GM23338 (cell line): ENCODE data around the gene PDE4C. TPM values are rescaled to one million over a fixed set of nuclear protein-coding genes. Genes with fewer than 3 reads are reported as not detected.

Experiments
- ATAC-seq: fragments of 200-7000 bp; cut with Tn5 transposase; 3 replicates; pipeline ENCODE4 v1.9.1; 2020
- DNase-seq: peaks from one replicate; pipeline ENCODE4 v3.0.0-alpha.2; 2015; ENCODE audit warnings: low spot score
- H2AFZ ChIP-seq: fragments of 200-600 bp; sonication (generic); 2 replicates; pipeline ENCODE4 v1.8.0; 2016; ENCODE audit warnings: antibody characterized with exemption, mild to moderate bottlenecking, moderate library complexity
- H3F3A ChIP-seq: fragments of 200-600 bp; sonication (generic); replicated peaks from 2 replicates; pipeline ENCODE4 v1.8.0; 2017; ENCODE audit warnings: antibody characterized with exemption, mixed run types, low read depth
- H3K27ac ChIP-seq: fragments of 200-600 bp; sonication (generic); 2 replicates; pipeline ENCODE4 v1.6.1; 2016; ENCODE audit warnings: low read depth
- H3K27me3 ChIP-seq: fragments of 200-600 bp; sonication (generic); 2 replicates; pipeline ENCODE4 v1.8.0; 2016; ENCODE audit warnings: mild to moderate bottlenecking, mixed run types, moderate library complexity; ENCODE audit not compliant: insufficient read depth
- H3K36me3 ChIP-seq: fragments of 200-600 bp; sonication (generic); 2 replicates; pipeline ENCODE4 v1.8.0; 2016; ENCODE audit warnings: mild to moderate bottlenecking; ENCODE audit not compliant: insufficient read depth
- H3K4me1 ChIP-seq: fragments of 200-600 bp; sonication (generic); 2 replicates; pipeline ENCODE4 v1.8.0; 2016; ENCODE audit warnings: mild to moderate bottlenecking, moderate library complexity; ENCODE audit not compliant: insufficient read depth
- H3K4me2 ChIP-seq: fragments of 200-600 bp; sonication (generic); 2 replicates; pipeline ENCODE4 v1.7.1; 2017; ENCODE audit warnings: mixed run types
- H3K4me3 ChIP-seq: fragments of 200-600 bp; sonication (generic); 2 replicates; pipeline ENCODE4 v1.6.1; 2016; ENCODE audit warnings: mixed run types
- H3K79me2 ChIP-seq: fragments of 200-600 bp; sonication (generic); replicated peaks from 2 replicates; pipeline ENCODE4 v1.8.0; 2017; ENCODE audit warnings: mild to moderate bottlenecking; ENCODE audit not compliant: insufficient read depth
- H3K9me2 ChIP-seq: fragments of 200-600 bp; sonication (generic); 2 replicates; pipeline ENCODE4 v1.8.0; 2017; ENCODE audit not compliant: insufficient read depth
- H4K20me1 ChIP-seq: fragments of 200-600 bp; sonication (generic); replicated peaks from 2 replicates; pipeline ENCODE4 v1.8.0; 2017; ENCODE audit warnings: mild to moderate bottlenecking; ENCODE audit not compliant: insufficient read depth
- H3K27ac Mint-ChIP-seq: 2 replicates; pipeline ENCODE4 v1.8.0; 2020; ENCODE audit warnings: inconsistent platforms, mild to moderate bottlenecking, moderate library complexity, mixed read lengths
- H3K27me3 Mint-ChIP-seq: 3 replicates; pipeline ENCODE4 v1.8.0; 2022; ENCODE audit warnings: low read depth, mild to moderate bottlenecking, moderate library complexity, mixed read lengths, inconsistent platforms; ENCODE audit not compliant: insufficient read depth, poor library complexity
- H3K36me3 Mint-ChIP-seq: 3 replicates; pipeline ENCODE4 v1.8.0; 2021; ENCODE audit warnings: low read depth, mild to moderate bottlenecking, inconsistent platforms, moderate library complexity, mixed read lengths
- H3K4me1 Mint-ChIP-seq: 3 replicates; pipeline ENCODE4 v1.8.0; 2020; ENCODE audit warnings: mild to moderate bottlenecking, inconsistent platforms, mixed read lengths
- H3K4me3 Mint-ChIP-seq: 3 replicates; pipeline ENCODE4 v1.8.0; 2021; ENCODE audit warnings: moderate library complexity, mild to moderate bottlenecking, inconsistent platforms, mixed read lengths
- H3K9me3 Mint-ChIP-seq: 3 replicates; pipeline ENCODE4 v1.8.0; 2020; ENCODE audit warnings: moderate library complexity, mild to moderate bottlenecking, inconsistent platforms, mixed read lengths
- CREB1 ChIP-seq: fragments of 250-450 bp; sonication (Bioruptor Pico); IDR thresholded peaks from 2 replicates; pipeline ENCODE4 v1.5.0; 2020; ENCODE audit warnings: low read depth, mild to moderate bottlenecking, moderate library complexity
- CTCF ChIP-seq, 2 experiments: fragments of 200-600 bp in 1 of 2; sonication (generic) in 1 of 2; conservative IDR thresholded peaks; 2 replicates each; pipeline versions ENCODE4 v1.5.1 to v1.6.1; 2016 to 2017; ENCODE audit warnings: antibody characterized with exemption in 2 of 2, low read depth in 2 of 2, mild to moderate bottlenecking in 2 of 2, moderate library complexity in 1 of 2
- EZH2 ChIP-seq: fragments of 200-600 bp; sonication (generic); IDR thresholded peaks from one replicate; pipeline ENCODE4 v1.8.0; 2017; ENCODE audit warnings: antibody characterized with exemption, mild to moderate bottlenecking, low read depth; ENCODE audit not compliant: unreplicated experiment
- EZH2phosphoT487 ChIP-seq: fragments of 200-600 bp; sonication (generic); IDR thresholded peaks from one replicate; pipeline ENCODE4 v1.8.1; 2018; ENCODE audit warnings: antibody characterized with exemption; ENCODE audit not compliant: unreplicated experiment
- JUNB ChIP-seq: IDR thresholded peaks from one replicate; pipeline ENCODE4 v1.6.1; 2016; ENCODE audit warnings: antibody characterized with exemption; ENCODE audit not compliant: unreplicated experiment
- NANOG ChIP-seq: IDR thresholded peaks from 2 replicates; pipeline ENCODE4 v1.6.1; 2016; ENCODE audit warnings: antibody characterized with exemption, borderline replicate concordance
- POLR2AphosphoS5 ChIP-seq: IDR thresholded peaks from 2 replicates; pipeline ENCODE4 v1.6.1; 2016; ENCODE audit warnings: antibody characterized with exemption, low read depth
- STAT1 ChIP-seq: IDR thresholded peaks from one replicate; pipeline ENCODE4 v1.6.1; 2016; ENCODE audit warnings: antibody characterized with exemption; ENCODE audit not compliant: unreplicated experiment
- ZNF114 ChIP-seq: fragments of 250-450 bp; sonication (Bioruptor Pico); IDR thresholded peaks from 2 replicates; pipeline ENCODE4 v1.5.0; 2020; ENCODE audit warnings: mild to moderate bottlenecking, moderate library complexity
- ZNF331 ChIP-seq: fragments of 250-450 bp; sonication (Bioruptor Pico); IDR thresholded peaks from 2 replicates; pipeline ENCODE4 v1.5.0; 2020; ENCODE audit warnings: low read depth, mild to moderate bottlenecking, moderate library complexity
- polyA plus RNA-seq: library from polyadenylated mRNA; unstranded; fragments of >200 nt; fragmentation: Nextera tagmentation; extraction: Ambion mirVana; gene quantifications from 2 replicates; pipeline ENCODE4 v1.2.1, GENCODE V29; 2016
- total RNA-seq: library from RNA; depleted of rRNA; stranded (reverse); fragments of >200 nt; shearing (Covaris generic); gene quantifications from 2 replicates; pipeline ENCODE4 v1.2.3, GENCODE V29; 2014
- TF ChIP-seq, protein P1 (sequence below): IDR thresholded peaks from one replicate; pipeline ENCODE4 v1.6.1; 2018; ENCODE audit warnings: antibody characterized with exemption; ENCODE audit not compliant: unreplicated experiment
- TF ChIP-seq, protein P2 (sequence below): fragments of 250-450 bp; sonication (Bioruptor Pico); IDR thresholded peaks from 2 replicates; pipeline ENCODE4 v1.5.0; 2020; ENCODE audit warnings: mild to moderate bottlenecking, moderate library complexity

The PDE4C gene
- total and polyA plus RNA-seq, 2 experiments from 2014 or later = 1.6 to 3.6 TPM

- no peak for TF ChIP-seq CTCF (conservative IDR thresholded peaks at IDR 0.05; ENCODE audit: low read depth in 2 of 2)
- TF ChIP-seq, protein P1, sequence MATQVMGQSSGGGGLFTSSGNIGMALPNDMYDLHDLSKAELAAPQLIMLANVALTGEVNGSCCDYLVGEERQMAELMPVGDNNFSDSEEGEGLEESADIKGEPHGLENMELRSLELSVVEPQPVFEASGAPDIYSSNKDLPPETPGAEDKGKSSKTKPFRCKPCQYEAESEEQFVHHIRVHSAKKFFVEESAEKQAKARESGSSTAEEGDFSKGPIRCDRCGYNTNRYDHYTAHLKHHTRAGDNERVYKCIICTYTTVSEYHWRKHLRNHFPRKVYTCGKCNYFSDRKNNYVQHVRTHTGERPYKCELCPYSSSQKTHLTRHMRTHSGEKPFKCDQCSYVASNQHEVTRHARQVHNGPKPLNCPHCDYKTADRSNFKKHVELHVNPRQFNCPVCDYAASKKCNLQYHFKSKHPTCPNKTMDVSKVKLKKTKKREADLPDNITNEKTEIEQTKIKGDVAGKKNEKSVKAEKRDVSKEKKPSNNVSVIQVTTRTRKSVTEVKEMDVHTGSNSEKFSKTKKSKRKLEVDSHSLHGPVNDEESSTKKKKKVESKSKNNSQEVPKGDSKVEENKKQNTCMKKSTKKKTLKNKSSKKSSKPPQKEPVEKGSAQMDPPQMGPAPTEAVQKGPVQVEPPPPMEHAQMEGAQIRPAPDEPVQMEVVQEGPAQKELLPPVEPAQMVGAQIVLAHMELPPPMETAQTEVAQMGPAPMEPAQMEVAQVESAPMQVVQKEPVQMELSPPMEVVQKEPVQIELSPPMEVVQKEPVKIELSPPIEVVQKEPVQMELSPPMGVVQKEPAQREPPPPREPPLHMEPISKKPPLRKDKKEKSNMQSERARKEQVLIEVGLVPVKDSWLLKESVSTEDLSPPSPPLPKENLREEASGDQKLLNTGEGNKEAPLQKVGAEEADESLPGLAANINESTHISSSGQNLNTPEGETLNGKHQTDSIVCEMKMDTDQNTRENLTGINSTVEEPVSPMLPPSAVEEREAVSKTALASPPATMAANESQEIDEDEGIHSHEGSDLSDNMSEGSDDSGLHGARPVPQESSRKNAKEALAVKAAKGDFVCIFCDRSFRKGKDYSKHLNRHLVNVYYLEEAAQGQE = no peak
- TF ChIP-seq EZH2phosphoT487 = no peak
- TF ChIP-seq EZH2 = no peak
- TF ChIP-seq JUNB = no peak
- no peak for TF ChIP-seq CREB1
- TF ChIP-seq POLR2AphosphoS5 = no peak
- no peak for TF ChIP-seq ZNF331
- no peak for TF ChIP-seq ZNF114 (CRISPR knock-in tag)
- no peak for TF ChIP-seq NANOG
These were observed 27.5 kb upstream of the PDE4C start (continued) for GRCh38 chr19:18253716-18254115.

GRCh38 chr19:18253130-18253529 lies 26.9 kb upstream of the PDE4C start:
- no peak overlapping the region for H3K4me2 ChIP-seq
- H3K4me1 ChIP-seq = peaks cover 12% of the 10 kb centered on the region; the same call in 1 of the 2 replicates
- ATAC-seq = no peak
- H3K4me3 ChIP-seq = no peak overlapping the region
- Mint-ChIP-seq H3K27ac (no peak overlapping the region), H3K36me3 (no peaks in the 10 kb centered on the region), H3K9me3 (no peaks in the 10 kb centered on the region; the same call in 2 of the 3 replicates), H3K4me1 (peaks cover 10% of the 10 kb centered on the region), H3K4me3 (no peak overlapping the region), H3K27me3 (peaks cover 11% of the 10 kb centered on the region)
- H3K36me3 ChIP-seq = no peaks in the 10 kb centered on the region
- H3K27ac ChIP-seq = no peak overlapping the region
- peaks cover 7% of the 10 kb centered on the region for H3F3A ChIP-seq
- no peaks in the 10 kb centered on the region for H3K79me2 ChIP-seq
- H3K27me3 ChIP-seq = no peaks in the 10 kb centered on the region
- DNase-seq = no peak
- H2AFZ ChIP-seq = no peak overlapping the region
- H4K20me1 ChIP-seq = no peaks in the 10 kb centered on the region
- no peaks in the 10 kb centered on the region for H3K9me2 ChIP-seq
- TF ChIP-seq ZNF114 (CRISPR knock-in tag) (no peak), STAT1 (no peak), EZH2phosphoT487 (no peak), CTCF (conservative IDR thresholded peaks at IDR 0.05; ENCODE audit: low read depth in 2 of 2) (no peak), POLR2AphosphoS5 (no peak), ZNF331 (no peak), CREB1 (no peak), JUNB (no peak)
- TF ChIP-seq, protein P2, sequence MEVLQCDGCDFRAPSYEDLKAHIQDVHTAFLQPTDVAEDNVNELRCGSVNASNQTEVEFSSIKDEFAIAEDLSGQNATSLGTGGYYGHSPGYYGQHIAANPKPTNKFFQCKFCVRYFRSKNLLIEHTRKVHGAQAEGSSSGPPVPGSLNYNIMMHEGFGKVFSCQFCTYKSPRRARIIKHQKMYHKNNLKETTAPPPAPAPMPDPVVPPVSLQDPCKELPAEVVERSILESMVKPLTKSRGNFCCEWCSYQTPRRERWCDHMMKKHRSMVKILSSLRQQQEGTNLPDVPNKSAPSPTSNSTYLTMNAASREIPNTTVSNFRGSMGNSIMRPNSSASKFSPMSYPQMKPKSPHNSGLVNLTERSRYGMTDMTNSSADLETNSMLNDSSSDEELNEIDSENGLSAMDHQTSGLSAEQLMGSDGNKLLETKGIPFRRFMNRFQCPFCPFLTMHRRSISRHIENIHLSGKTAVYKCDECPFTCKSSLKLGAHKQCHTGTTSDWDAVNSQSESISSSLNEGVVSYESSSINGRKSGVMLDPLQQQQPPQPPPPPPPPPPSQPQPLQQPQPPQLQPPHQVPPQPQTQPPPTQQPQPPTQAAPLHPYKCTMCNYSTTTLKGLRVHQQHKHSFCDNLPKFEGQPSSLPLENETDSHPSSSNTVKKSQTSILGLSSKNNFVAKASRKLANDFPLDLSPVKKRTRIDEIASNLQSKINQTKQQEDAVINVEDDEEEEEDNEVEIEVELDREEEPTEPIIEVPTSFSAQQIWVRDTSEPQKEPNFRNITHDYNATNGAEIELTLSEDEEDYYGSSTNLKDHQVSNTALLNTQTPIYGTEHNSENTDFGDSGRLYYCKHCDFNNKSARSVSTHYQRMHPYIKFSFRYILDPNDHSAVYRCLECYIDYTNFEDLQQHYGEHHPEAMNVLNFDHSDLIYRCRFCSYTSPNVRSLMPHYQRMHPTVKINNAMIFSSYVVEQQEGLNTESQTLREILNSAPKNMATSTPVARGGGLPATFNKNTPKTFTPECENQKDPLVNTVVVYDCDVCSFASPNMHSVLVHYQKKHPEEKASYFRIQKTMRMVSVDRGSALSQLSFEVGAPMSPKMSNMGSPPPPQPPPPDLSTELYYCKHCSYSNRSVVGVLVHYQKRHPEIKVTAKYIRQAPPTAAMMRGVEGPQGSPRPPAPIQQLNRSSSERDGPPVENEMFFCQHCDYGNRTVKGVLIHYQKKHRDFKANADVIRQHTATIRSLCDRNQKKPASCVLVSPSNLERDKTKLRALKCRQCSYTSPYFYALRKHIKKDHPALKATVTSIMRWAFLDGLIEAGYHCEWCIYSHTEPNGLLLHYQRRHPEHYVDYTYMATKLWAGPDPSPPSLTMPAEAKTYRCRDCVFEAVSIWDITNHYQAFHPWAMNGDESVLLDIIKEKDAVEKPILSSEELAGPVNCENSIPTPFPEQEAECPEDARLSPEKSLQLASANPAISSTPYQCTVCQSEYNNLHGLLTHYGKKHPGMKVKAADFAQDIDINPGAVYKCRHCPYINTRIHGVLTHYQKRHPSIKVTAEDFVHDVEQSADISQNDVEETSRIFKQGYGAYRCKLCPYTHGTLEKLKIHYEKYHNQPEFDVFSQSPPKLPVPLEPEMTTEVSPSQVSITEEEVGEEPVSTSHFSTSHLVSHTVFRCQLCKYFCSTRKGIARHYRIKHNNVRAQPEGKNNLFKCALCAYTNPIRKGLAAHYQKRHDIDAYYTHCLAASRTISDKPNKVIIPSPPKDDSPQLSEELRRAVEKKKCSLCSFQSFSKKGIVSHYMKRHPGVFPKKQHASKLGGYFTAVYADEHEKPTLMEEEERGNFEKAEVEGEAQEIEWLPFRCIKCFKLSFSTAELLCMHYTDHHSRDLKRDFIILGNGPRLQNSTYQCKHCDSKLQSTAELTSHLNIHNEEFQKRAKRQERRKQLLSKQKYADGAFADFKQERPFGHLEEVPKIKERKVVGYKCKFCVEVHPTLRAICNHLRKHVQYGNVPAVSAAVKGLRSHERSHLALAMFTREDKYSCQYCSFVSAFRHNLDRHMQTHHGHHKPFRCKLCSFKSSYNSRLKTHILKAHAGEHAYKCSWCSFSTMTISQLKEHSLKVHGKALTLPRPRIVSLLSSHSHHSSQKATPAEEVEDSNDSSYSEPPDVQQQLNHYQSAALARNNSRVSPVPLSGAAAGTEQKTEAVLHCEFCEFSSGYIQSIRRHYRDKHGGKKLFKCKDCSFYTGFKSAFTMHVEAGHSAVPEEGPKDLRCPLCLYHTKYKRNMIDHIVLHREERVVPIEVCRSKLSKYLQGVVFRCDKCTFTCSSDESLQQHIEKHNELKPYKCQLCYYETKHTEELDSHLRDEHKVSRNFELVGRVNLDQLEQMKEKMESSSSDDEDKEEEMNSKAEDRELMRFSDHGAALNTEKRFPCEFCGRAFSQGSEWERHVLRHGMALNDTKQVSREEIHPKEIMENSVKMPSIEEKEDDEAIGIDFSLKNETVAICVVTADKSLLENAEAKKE (CRISPR knock-in tag) = no peak
